ENCODE results near the gene REC8.
"Not testable (repeated sequence)": the region's sequence is repeated elsewhere in the genome, so short reads cannot be mapped to it uniquely, and the experiment has no call there.

The REC8 gene

GRCh38 chr14:24212924-24213865, 41.3 kb downstream of the REC8 start, which contains the start of gene CHMP4A:
TSS of gene CHMP4A (minus strand) at chr14:24213488. CDS start at chr14:24213439, 49 bp downstream.
- Histone ChIP-seq H3K4me1 (ENCODE audit: control insufficient read depth, insufficient read depth, low read length) (peaks cover 5% of the 10 kb centered on the region), H3K4me3 (ENCODE audit: low read depth, low read length) (peak within 1 kb of the TSS; percentile 77), H3K36me3 (ENCODE audit: control insufficient read depth, insufficient read depth, low read length) (peaks cover 47% of the 10 kb centered on the region), H3K27ac (ENCODE audit: low read depth, low read length) (peak within 1 kb of the TSS; percentile 99), H3K9ac (ENCODE audit: low read depth, low read length) (peak within 1 kb of the TSS; percentile 89), H3K27me3 (ENCODE audit: control insufficient read depth, insufficient read depth, low read length) (no peaks in the 10 kb centered on the region), H3K9me3 (ENCODE audit: control insufficient read depth, insufficient read depth, low read length) (no peaks in the 10 kb centered on the region)

- Histone ChIP-seq H3K27ac (ENCODE audit: low read depth, low read length) (peak overlapping the region; percentile 99), H3K9ac (ENCODE audit: low read depth, low read length) (0 out of 2 replicates have a peak overlapping the region, but pooled peaks have one; percentile 32), H3K27me3 (ENCODE audit: control insufficient read depth, insufficient read depth, low read length) (no peaks in the 10 kb centered on the region), H3K4me3 (ENCODE audit: low read depth, low read length) (peak overlapping the region; percentile 77), H3K36me3 (ENCODE audit: control insufficient read depth, insufficient read depth, low read length) (peaks cover 44% of the 10 kb centered on the region), H3K4me1 (ENCODE audit: control insufficient read depth, insufficient read depth, low read length) (peaks cover 5% of the 10 kb centered on the region), H3K9me3 (ENCODE audit: control insufficient read depth, insufficient read depth, low read length) (no peaks in the 10 kb centered on the region)
Observed at GRCh38 chr14:24213866-24214662, 42.2 kb downstream of the REC8 start.

GRCh38 chr14:24215495-24216344, 43.8 kb downstream of the REC8 start, which contains the start of gene MDP1:
TSS of gene MDP1 (minus strand) at chr14:24216066. CDS start at chr14:24215955, 111 bp downstream.
- peak within 1 kb of the TSS; percentile 88 for H3K27ac ChIP-seq (ENCODE audit: low read depth, low read length)
- H3K4me1 ChIP-seq (ENCODE audit: control insufficient read depth, insufficient read depth, low read length), result peaks cover 5% of the 10 kb centered on the region
- H3K9me3 ChIP-seq (ENCODE audit: control insufficient read depth, insufficient read depth, low read length), result no peaks in the 10 kb centered on the region
- H3K4me3 ChIP-seq (ENCODE audit: low read depth, low read length), result peak within 1 kb of the TSS; percentile 97
- H3K27me3 ChIP-seq (ENCODE audit: control insufficient read depth, insufficient read depth, low read length), result no peaks in the 10 kb centered on the region
- peaks cover 27% of the 10 kb centered on the region for H3K36me3 ChIP-seq (ENCODE audit: control insufficient read depth, insufficient read depth, low read length)
- peak within 1 kb of the TSS; percentile 76 for H3K9ac ChIP-seq (ENCODE audit: low read depth, low read length)

GRCh38 chr14:24216345-24216699, 44.4 kb downstream of the REC8 start:
- Histone ChIP-seq H3K4me3 (ENCODE audit: low read depth, low read length) (peak overlapping the region; percentile 97; the same call in 1 of the 2 replicates), H3K9ac (ENCODE audit: low read depth, low read length) (no peak overlapping the region), H3K27ac (ENCODE audit: low read depth, low read length) (peak overlapping the region; percentile 11)

GRCh38 chr14:24216876-24217275, 45.0 kb downstream of the REC8 start:
- H3K27me3 ChIP-seq (ENCODE audit: control insufficient read depth, insufficient read depth, low read length); H3K9me3 ChIP-seq (ENCODE audit: control insufficient read depth, insufficient read depth, low read length); H3K4me3 ChIP-seq (ENCODE audit: low read depth, low read length); H3K27ac ChIP-seq (ENCODE audit: low read depth, low read length); H3K9ac ChIP-seq (ENCODE audit: low read depth, low read length); H3K4me1 ChIP-seq (ENCODE audit: control insufficient read depth, insufficient read depth, low read length): not testable (repeated sequence)
- H3K36me3 ChIP-seq (ENCODE audit: control insufficient read depth, insufficient read depth, low read length), result peaks cover 21% of the 10 kb centered on the region

More at GRCh38 chr14:24216345-24216699, 44.4 kb downstream of the REC8 start:
- no peaks in the 10 kb centered on the region for H3K27me3 ChIP-seq (ENCODE audit: control insufficient read depth, insufficient read depth, low read length)
- peaks cover 24% of the 10 kb centered on the region for H3K36me3 ChIP-seq (ENCODE audit: control insufficient read depth, insufficient read depth, low read length)
- peaks cover 5% of the 10 kb centered on the region for H3K4me1 ChIP-seq (ENCODE audit: control insufficient read depth, insufficient read depth, low read length)
- H3K9me3 ChIP-seq (ENCODE audit: control insufficient read depth, insufficient read depth, low read length), result no peaks in the 10 kb centered on the region

- no peak overlapping the region for H3K9ac ChIP-seq (ENCODE audit: low read depth, low read length)
- H3K4me1 ChIP-seq (ENCODE audit: control insufficient read depth, insufficient read depth, low read length), result no peaks in the 10 kb centered on the region
- no peaks in the 10 kb centered on the region for H3K27me3 ChIP-seq (ENCODE audit: control insufficient read depth, insufficient read depth, low read length)
- peaks cover 17% of the 10 kb centered on the region for H3K36me3 ChIP-seq (ENCODE audit: control insufficient read depth, insufficient read depth, low read length)
- H3K9me3 ChIP-seq (ENCODE audit: control insufficient read depth, insufficient read depth, low read length), result no peaks in the 10 kb centered on the region
- no peak overlapping the region for H3K4me3 ChIP-seq (ENCODE audit: low read depth, low read length)
- no peak overlapping the region for H3K27ac ChIP-seq (ENCODE audit: low read depth, low read length)
Observed at GRCh38 chr14:24219080-24219479, 47.2 kb downstream of the REC8 start.

GRCh38 chr14:24219521-24219920, 47.6 kb downstream of the REC8 start:
- no peak overlapping the region for H3K4me3 ChIP-seq (ENCODE audit: low read depth, low read length)
- no peak overlapping the region for H3K9ac ChIP-seq (ENCODE audit: low read depth, low read length)
- no peaks in the 10 kb centered on the region for H3K4me1 ChIP-seq (ENCODE audit: control insufficient read depth, insufficient read depth, low read length)
- H3K27me3 ChIP-seq (ENCODE audit: control insufficient read depth, insufficient read depth, low read length), result no peaks in the 10 kb centered on the region
- no peaks in the 10 kb centered on the region for H3K9me3 ChIP-seq (ENCODE audit: control insufficient read depth, insufficient read depth, low read length)
- peaks cover 17% of the 10 kb centered on the region for H3K36me3 ChIP-seq (ENCODE audit: control insufficient read depth, insufficient read depth, low read length)
- H3K27ac ChIP-seq (ENCODE audit: low read depth, low read length), result no peak overlapping the region

- H3K4me1 ChIP-seq (ENCODE audit: control insufficient read depth, insufficient read depth, low read length); H3K27me3 ChIP-seq (ENCODE audit: control insufficient read depth, insufficient read depth, low read length); H3K4me3 ChIP-seq (ENCODE audit: low read depth, low read length); H3K9ac ChIP-seq (ENCODE audit: low read depth, low read length); H3K27ac ChIP-seq (ENCODE audit: low read depth, low read length); H3K9me3 ChIP-seq (ENCODE audit: control insufficient read depth, insufficient read depth, low read length): not testable (repeated sequence)
- peaks cover 18% of the 10 kb centered on the region for H3K36me3 ChIP-seq (ENCODE audit: control insufficient read depth, insufficient read depth, low read length)
Observed at GRCh38 chr14:24222987-24223386, 51.1 kb downstream of the REC8 start.

GRCh38 chr14:24224618-24225071, 52.8 kb downstream of the REC8 start:
- Histone ChIP-seq H3K36me3 (ENCODE audit: control insufficient read depth, insufficient read depth, low read length) (peaks cover 17% of the 10 kb centered on the region), H3K4me1 (ENCODE audit: control insufficient read depth, insufficient read depth, low read length) (no peaks in the 10 kb centered on the region), H3K9ac (ENCODE audit: low read depth, low read length) (no peak overlapping the region), H3K27me3 (ENCODE audit: control insufficient read depth, insufficient read depth, low read length) (no peaks in the 10 kb centered on the region), H3K4me3 (ENCODE audit: low read depth, low read length) (no peak overlapping the region), H3K27ac (ENCODE audit: low read depth, low read length) (no peak overlapping the region), H3K9me3 (ENCODE audit: control insufficient read depth, insufficient read depth, low read length) (no peaks in the 10 kb centered on the region)

- Histone ChIP-seq H3K4me3 (ENCODE audit: low read depth, low read length) (no peak overlapping the region), H3K4me1 (ENCODE audit: control insufficient read depth, insufficient read depth, low read length) (peaks cover 4% of the 10 kb centered on the region; the same call in 1 of the 2 replicates), H3K9ac (ENCODE audit: low read depth, low read length) (no peak overlapping the region), H3K27ac (ENCODE audit: low read depth, low read length) (no peak overlapping the region), H3K27me3 (ENCODE audit: control insufficient read depth, insufficient read depth, low read length) (no peaks in the 10 kb centered on the region), H3K9me3 (ENCODE audit: control insufficient read depth, insufficient read depth, low read length) (no peaks in the 10 kb centered on the region), H3K36me3 (ENCODE audit: control insufficient read depth, insufficient read depth, low read length) (peaks cover 17% of the 10 kb centered on the region)
Observed at GRCh38 chr14:24226473-24226872, 54.6 kb downstream of the REC8 start.
